HG03558 (cell line): Measurements from ENCODE around the gene RBMS3.

ENCODE experiments used
- ATAC-seq: cut with Tn5 transposase; IDR thresholded peaks from one replicate; pipeline ENCODE4 v1.9.1; 2021; ENCODE audit warnings: moderate number of reproducible peaks; ENCODE audit not compliant: unreplicated experiment; ENCODE audit errors: extremely low read depth

Gene RBMS3

GRCh38 chr3:29554566-29554965, 273.7 kb downstream of the RBMS3 start:
- ATAC-seq: no peak

GRCh38 chr3:29555590-29555989, 274.7 kb downstream of the RBMS3 start:
- no peak for ATAC-seq

GRCh38 chr3:29557186-29557585, 276.3 kb downstream of the RBMS3 start:
- ATAC-seq: no peak

- no peak for ATAC-seq
Measured at GRCh38 chr3:29557825-29558224, 277.0 kb downstream of the RBMS3 start.

- no peak for ATAC-seq
Measured at GRCh38 chr3:29559741-29560465, 279.0 kb downstream of the RBMS3 start.

GRCh38 chr3:29561651-29562149, 280.8 kb downstream of the RBMS3 start:
- ATAC-seq: no peak

GRCh38 chr3:29565236-29565635, 284.4 kb downstream of the RBMS3 start:
- ATAC-seq: no peak

GRCh38 chr3:29567501-29567900, 286.6 kb downstream of the RBMS3 start:
- no peak for ATAC-seq

GRCh38 chr3:29568355-29568754, 287.5 kb downstream of the RBMS3 start:
- ATAC-seq: no peak

GRCh38 chr3:29576181-29576580, 295.3 kb downstream of the RBMS3 start:
- ATAC-seq: no peak

GRCh38 chr3:29576675-29577074, 295.8 kb downstream of the RBMS3 start:
- no peak for ATAC-seq

GRCh38 chr3:29577250-29577649, 296.4 kb downstream of the RBMS3 start:
- no peak for ATAC-seq

- no peak for ATAC-seq
Measured at GRCh38 chr3:29581311-29581710, 300.4 kb downstream of the RBMS3 start.

GRCh38 chr3:29582273-29582672, 301.4 kb downstream of the RBMS3 start:
- ATAC-seq: no peak

- no peak for ATAC-seq
Measured at GRCh38 chr3:29583861-29584260, 303.0 kb downstream of the RBMS3 start.

GRCh38 chr3:29585368-29585767, 304.5 kb downstream of the RBMS3 start:
- ATAC-seq: no peak

- no peak for ATAC-seq
Measured at GRCh38 chr3:29587340-29587739, 306.5 kb downstream of the RBMS3 start.

- ATAC-seq: no peak
Measured at GRCh38 chr3:29590012-29590411, 309.1 kb downstream of the RBMS3 start.

- ATAC-seq: no peak
Measured at GRCh38 chr3:29590461-29590860, 309.6 kb downstream of the RBMS3 start.

- no peak for ATAC-seq
Measured at GRCh38 chr3:29591579-29591978, 310.7 kb downstream of the RBMS3 start.

GRCh38 chr3:29593802-29594201, 312.9 kb downstream of the RBMS3 start:
- no peak for ATAC-seq

- ATAC-seq: no peak
Measured at GRCh38 chr3:29594261-29594660, 313.4 kb downstream of the RBMS3 start.
